GM12892 (cell line): ENCODE results near the gene BAZ2B.
A peak's percentile ranks its signal among the peaks of the same experiment; 100 is the strongest.

Experiments
- DNase-seq: peaks from one replicate; pipeline ENCODE4 v3.0.0; 2011; ENCODE audit not compliant: insufficient read length
- FAIRE-seq: peaks from 2 replicates; lab custom pipeline; 2011; peaks lifted over from hg19 to GRCh38; lab: Jason Lieb, UNC
- POLR2A ChIP-seq: IDR thresholded peaks from 2 replicates; pipeline ENCODE4 v1.6.1; 2011; ENCODE audit warnings: low read depth, low read length, control low read depth
- POLR2AphosphoS5 ChIP-seq: IDR thresholded peaks from 2 replicates; pipeline ENCODE4 v1.6.1; 2011; ENCODE audit warnings: low read depth, low read length, control low read depth
- TAF1 ChIP-seq: IDR thresholded peaks from 2 replicates; pipeline ENCODE4 v1.6.1; 2011; ENCODE audit warnings: low read depth, mild to moderate bottlenecking, control low read depth, low read length, borderline replicate concordance

Gene BAZ2B

DNA sequence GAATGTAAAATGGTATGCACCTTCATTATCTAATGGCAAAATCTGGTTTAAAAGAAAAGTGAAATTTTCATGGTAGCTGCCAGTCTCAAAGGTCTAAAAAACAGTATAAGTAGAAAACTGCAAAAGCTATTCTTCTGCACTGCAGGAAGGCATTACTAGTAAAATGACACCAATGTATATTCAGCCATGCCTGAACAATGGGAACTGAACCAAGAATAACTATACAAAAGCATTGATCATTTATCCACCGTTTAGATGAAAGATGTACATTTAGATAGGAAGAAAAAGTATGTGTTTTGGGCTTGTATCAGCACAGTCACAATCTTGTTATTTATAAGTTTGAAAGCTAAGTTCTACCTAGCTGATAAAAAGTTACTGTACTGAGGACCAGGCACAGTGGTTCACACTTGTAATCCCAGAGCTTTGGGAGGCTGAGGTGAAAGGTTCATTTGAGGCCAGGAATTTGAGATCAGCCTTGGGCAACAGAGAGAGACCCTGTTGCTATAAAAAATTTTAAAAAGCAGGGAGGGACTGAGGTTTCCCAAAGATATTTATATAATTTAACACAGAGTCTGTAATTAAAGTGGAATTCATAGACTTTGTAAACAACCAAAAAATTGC lies 166.7 kb downstream of the BAZ2B start:
- no peak for DNase-seq
- FAIRE-seq = no peak
- TF ChIP-seq POLR2A (no peak), TAF1 (no peak), POLR2AphosphoS5 (no peak)

DNA sequence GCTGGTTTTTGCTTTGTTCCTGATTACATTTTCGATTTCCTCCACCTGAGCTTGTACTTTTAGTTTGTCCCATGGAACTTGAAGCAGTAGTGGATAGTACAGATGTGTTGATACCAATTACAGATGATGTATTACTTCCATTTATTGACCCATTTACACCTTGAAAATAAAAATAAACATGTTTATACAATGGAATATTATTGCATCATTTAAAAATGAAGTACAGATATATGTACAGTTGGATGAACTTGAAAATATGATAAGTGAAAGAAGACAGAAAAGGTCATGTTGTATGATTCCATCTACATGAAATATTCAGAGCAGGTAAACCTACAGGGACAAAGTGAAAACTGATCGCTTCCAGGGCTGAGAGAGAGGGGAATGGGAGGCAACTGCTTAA lies 169.5 kb downstream of the BAZ2B start:
- TF ChIP-seq TAF1 = no peak
- TF ChIP-seq POLR2A = no peak
- no peak for TF ChIP-seq POLR2AphosphoS5
- no peak for FAIRE-seq
- no peak for DNase-seq

DNA sequence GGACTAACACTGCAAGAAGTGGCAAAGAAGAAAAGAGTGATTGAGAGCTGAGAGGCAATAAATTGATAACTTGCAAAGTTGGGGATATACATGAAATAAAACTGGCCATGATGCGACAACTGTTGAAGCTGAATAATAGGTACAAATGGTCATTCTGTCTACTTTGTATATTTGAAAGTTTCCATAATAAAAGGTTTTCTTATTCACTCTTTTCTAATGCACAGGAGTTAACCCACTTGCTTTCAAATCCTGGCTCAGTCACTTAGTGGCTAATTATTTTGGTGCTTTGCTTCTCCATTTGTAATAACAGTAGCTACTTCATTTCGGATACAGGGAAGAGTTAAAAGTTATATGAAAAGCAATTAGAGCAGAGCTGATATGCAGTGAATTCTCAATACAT lies 170.1 kb downstream of the BAZ2B start:
- TF ChIP-seq POLR2AphosphoS5 = no peak
- TF ChIP-seq TAF1 = no peak
- TF ChIP-seq POLR2A = no peak
- DNase-seq (no peak), FAIRE-seq (no peak)

DNA sequence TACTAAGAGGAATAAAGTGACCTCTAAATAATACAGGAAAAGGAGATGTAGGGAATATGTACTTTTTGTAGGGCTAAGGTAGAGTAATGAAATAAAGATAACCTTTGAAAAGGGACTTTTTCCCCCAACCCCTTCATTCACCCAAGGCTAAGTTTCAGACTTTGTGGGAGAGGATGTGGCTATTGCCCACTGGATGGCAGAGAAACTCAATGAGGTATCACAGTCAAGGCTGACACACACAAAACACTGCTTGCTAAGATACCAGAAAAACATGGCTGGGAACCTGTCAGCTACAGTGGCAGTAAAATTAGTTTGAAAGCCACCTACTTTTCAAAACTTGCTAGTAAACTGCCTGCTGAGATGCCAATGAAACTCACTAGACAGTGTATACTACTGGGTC lies 171.0 kb downstream of the BAZ2B start:
- FAIRE-seq (peak; percentile 5), DNase-seq (no peak)
- TF ChIP-seq TAF1 (no peak), POLR2AphosphoS5 (no peak), POLR2A (no peak)

DNA sequence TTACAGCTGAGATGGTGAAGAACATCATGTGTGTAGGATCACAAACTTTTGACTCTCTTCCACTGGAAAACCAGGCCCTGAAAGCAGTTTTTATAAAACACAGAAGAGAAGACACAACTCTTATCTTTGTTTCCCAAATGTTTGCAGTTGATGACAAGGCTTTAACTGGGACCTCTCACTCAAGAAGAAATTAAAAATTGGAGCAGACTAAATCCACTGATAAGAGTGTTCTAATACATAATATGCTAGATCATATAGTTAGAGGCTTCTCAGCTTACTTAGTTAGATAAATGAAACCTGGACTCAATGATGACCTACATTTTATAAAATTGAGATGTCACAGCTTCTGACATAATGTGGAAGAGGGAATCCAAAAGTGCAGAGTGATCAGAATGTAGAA lies 171.6 kb downstream of the BAZ2B start:
- TF ChIP-seq POLR2AphosphoS5 (no peak), TAF1 (no peak), POLR2A (no peak)
- DNase-seq (no peak), FAIRE-seq (no peak)

DNA sequence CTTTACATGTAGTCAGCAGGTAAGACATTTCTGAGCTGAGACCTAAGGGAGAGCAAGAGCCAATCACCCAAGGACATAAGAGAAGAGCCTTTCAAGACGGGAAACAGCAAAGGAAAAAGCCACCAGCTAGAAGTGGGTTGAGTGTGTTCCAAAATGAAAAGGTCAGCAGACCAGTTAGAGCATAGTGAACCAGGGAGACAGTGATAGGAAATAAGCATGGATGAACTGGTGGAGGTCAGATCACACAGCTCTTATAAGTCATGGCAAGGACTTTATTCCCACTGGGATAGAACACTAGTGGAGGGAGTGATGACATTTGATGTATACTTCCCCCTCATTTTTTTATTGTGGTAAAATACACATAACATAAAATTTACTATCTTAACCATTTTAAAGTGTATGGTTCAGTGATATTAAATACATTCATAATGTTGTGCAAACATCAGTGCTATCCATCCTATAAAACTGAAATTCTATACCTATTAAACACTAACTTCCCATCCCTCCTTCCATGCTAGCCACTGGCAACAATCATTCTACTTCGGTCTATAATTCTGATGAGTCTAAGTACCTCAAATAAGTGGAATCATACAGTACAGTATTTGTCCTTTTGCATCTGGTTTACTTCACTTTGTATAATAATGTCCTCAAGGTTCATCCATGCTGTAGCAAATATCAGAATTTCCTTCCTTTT lies 174.0 kb downstream of the BAZ2B start:
- no peak for FAIRE-seq
- TF ChIP-seq TAF1 = no peak

DNA sequence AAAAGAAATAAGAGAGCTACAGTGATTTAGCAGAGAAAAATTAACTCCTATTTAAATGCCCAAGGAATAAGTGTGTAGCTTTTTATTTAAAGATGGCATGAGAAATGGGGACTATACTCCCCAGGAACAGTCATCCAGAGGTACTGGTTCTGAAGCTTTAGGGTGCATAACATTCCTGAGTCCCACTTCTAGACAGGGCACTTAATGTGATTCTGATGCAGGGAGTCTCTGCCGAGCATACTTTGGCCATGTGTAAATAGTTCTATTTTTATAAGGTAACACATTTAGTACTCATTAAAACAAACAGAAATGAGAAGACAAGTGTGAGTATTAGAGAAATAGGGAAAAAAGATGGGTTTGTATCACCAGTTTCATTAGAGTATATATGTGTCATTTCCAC lies 175.2 kb downstream of the BAZ2B start:
- FAIRE-seq (no peak), DNase-seq (no peak)
- no peak for TF ChIP-seq POLR2A
- no peak for TF ChIP-seq TAF1
- no peak for TF ChIP-seq POLR2AphosphoS5

More for the DNA sequence above, 174.0 kb downstream of the BAZ2B start:
- no peak for DNase-seq

DNA sequence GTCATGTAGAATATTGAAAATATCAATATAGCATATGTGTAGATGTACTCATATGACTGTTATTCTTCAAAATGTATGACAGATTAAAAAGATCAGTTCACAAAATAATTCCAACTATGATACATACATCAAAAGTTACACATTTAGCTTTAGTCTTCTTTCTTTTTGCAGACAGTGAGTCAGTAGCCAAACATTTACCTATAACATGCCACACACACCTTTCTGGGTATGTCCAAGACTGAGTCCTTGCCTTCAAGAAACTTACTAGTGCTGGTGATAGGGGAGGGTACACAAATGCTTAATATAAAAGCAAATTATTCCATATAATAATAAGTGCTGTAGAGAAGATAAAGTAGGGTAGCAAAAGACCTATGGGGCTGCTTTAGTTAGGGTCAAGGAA lies 176.9 kb downstream of the BAZ2B start:
- FAIRE-seq (no peak), DNase-seq (no peak)
- TF ChIP-seq POLR2A (no peak), TAF1 (no peak)

DNA sequence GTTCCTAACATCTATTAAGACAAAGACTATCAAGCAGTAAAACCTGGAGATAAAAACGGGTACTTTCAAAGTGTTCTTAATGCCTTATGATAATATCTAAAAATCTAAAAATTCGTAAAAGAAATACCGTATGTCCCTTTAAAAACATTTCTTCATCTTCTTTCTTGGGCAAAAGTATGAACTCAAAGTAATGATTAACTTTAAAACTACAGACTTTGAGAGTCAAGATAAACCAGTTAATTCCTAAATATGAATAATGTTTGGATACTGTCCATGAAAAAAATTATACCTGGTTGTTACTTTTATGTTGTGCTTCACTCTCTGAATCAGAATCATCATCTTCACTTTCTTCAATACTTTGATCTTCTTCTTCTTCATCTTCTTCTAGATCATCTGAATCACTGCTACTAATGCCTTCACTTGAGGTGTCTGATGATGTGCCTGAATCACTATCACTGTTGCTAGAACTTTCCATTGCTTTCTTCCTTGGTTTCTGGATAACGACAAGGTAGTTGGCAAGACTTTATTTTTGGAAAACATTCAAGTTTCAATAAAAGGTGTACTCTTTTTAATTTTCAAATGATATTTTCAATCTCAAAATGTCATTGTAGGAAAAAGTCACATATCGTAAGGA lies 177.5 kb downstream of the BAZ2B start:
- peak; percentile 21 for FAIRE-seq

DNA sequence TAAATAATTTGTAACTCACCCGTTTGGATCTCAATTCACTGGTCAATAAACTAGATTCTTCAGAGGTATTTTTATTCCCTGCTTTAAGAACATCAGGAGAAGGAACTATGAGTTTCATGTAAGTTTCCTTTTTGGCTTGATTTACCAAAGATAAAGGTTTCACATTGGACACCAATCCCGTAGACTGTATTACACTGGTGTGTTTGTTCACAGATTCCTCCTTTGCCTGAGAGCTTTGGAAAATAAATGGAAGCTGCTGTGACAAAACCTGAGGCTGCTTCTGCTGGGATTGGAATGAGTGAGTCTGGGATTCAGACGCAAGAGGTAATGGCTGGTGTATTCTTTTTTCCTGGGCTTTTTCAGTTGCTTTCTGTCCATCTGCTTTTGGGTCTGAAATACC lies 178.1 kb downstream of the BAZ2B start:
- no peak for DNase-seq
- FAIRE-seq = no peak
- TF ChIP-seq TAF1 = no peak
- TF ChIP-seq POLR2AphosphoS5 = no peak
- TF ChIP-seq POLR2A = no peak

More for the DNA sequence above, 177.5 kb downstream of the BAZ2B start:
- TF ChIP-seq POLR2A (no peak), TAF1 (no peak), POLR2AphosphoS5 (no peak)
- no peak for DNase-seq

DNA sequence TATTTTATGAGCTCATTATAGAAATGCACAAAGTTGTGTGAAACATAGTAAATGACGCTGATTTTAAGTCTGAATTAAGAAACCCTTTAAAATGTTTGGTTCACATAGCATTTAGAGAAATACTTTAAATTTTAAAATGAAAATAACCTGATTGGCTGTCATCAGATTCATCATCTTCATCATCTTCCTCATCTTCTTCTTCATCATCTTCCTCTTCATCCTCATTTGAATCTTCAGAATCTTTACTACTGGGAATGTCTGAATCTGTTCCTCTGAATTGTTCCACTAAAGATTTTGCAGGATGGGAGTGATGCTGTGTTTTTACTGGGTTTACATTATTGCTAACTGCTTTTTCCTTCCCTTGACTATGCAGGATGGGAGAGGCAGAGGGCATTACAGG lies 183.7 kb downstream of the BAZ2B start:
- FAIRE-seq (no peak), DNase-seq (no peak)
- TF ChIP-seq POLR2AphosphoS5 = no peak
- no peak for TF ChIP-seq TAF1
- TF ChIP-seq POLR2A = no peak

DNA sequence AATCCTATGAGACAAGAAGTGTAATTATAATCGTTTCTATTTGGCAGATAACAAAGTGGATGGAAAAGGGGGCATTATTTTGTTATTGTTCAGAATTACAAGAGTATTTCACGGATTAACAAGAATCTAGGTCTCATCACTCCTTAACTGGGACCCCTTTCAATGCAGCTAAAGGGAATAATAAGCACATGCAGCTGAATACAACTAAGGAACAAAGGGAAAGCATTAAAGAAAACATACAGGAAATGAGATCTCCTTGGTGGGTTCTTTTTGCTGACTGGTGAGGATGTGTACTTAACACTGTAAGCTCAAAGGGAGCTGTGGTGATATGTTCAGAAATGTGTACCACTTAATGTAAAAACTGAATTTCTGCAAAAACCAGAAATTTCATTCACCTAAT lies 189.3 kb downstream of the BAZ2B start:
- DNase-seq (no peak), FAIRE-seq (no peak)
- TF ChIP-seq POLR2A (no peak), TAF1 (no peak), POLR2AphosphoS5 (no peak)

DNA sequence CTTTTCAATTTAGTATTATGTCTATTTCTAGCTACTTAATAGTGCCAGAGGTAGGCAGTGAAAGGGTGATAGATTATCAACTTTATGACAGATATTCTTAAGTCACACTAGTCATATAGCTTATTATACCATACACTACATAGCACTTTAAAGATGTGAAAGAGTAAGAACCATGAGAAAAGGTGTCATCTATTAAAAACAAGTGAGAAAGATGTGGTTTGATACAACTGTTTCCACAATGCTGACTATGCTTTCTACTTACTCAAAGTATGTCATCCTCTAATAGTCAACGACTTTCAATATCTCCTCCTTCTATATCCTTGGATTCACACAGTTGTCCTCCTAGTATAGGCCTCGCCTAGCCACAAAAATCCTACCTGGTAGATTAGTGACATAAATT lies 196.9 kb downstream of the BAZ2B start:
- TF ChIP-seq TAF1 (no peak), POLR2A (no peak), POLR2AphosphoS5 (no peak)
- FAIRE-seq = no peak
- DNase-seq = no peak
